Hepatocyte (in vitro differentiated cells): ENCODE measurements around the gene SLC9A3. TPM values are rescaled to one million over a fixed set of nuclear protein-coding genes. Genes with fewer than 3 reads are reported as not detected.
A peak's percentile ranks its signal among the peaks of the same experiment; 100 is the strongest.

Experiments used
- DNase-seq: peaks from one replicate; pipeline ENCODE4 v3.0.0-alpha.2; 2016; ENCODE audit warnings: low spot score
- H2AFZ ChIP-seq: fragments of 200-600 bp; sonication (generic); 2 replicates; pipeline ENCODE4 v1.6.0; 2016; ENCODE audit warnings: antibody characterized with exemption, mild to moderate bottlenecking
- H3K27ac ChIP-seq: fragments of 200-600 bp; sonication (generic); 2 replicates; pipeline ENCODE4 v1.5.1; 2016; ENCODE audit warnings: mild to moderate bottlenecking
- H3K27me3 ChIP-seq: fragments of 200-600 bp; sonication (generic); 2 replicates; pipeline ENCODE4 v1.6.1; 2016
- H3K36me3 ChIP-seq: fragments of 200-600 bp; sonication (generic); replicated peaks from 2 replicates; pipeline ENCODE4 v1.5.1; 2016; ENCODE audit warnings: low read depth; ENCODE audit not compliant: insufficient read depth
- H3K4me1 ChIP-seq: fragments of 200-600 bp; sonication (generic); 2 replicates; pipeline ENCODE4 v1.5.1; 2016; ENCODE audit warnings: mild to moderate bottlenecking, moderate library complexity; ENCODE audit not compliant: insufficient read depth
- H3K4me2 ChIP-seq: fragments of 200-600 bp; sonication (generic); 2 replicates; pipeline ENCODE4 v1.6.0; 2016
- H3K4me3 ChIP-seq: fragments of 200-600 bp; sonication (generic); 2 replicates; pipeline ENCODE4 v1.5.1; 2016; ENCODE audit warnings: mild to moderate bottlenecking
- H3K79me2 ChIP-seq: fragments of 200-600 bp; sonication (generic); 2 replicates; pipeline ENCODE4 v1.6.0; 2017; ENCODE audit warnings: mild to moderate bottlenecking
- H3K9me2 ChIP-seq: fragments of 200-600 bp; sonication (generic); replicated peaks from 2 replicates; pipeline ENCODE4 v1.6.0; 2017; ENCODE audit warnings: mild to moderate bottlenecking; ENCODE audit not compliant: insufficient read depth
- H3K9me3 ChIP-seq: fragments of 200-600 bp; sonication (generic); 2 replicates; pipeline ENCODE4 v1.5.1; 2016; ENCODE audit warnings: low read depth, mild to moderate bottlenecking
- H4K20me1 ChIP-seq: fragments of 200-600 bp; sonication (generic); 2 replicates; pipeline ENCODE4 v1.6.0; 2016; ENCODE audit warnings: mild to moderate bottlenecking; ENCODE audit not compliant: insufficient read depth, poor library complexity, severe bottlenecking
- EZH2 ChIP-seq: fragments of 200-600 bp; sonication (generic); IDR thresholded peaks from 2 replicates; pipeline ENCODE4 v1.6.1; 2016; ENCODE audit warnings: antibody characterized with exemption, mild to moderate bottlenecking, borderline replicate concordance
- EZH2phosphoT487 ChIP-seq: fragments of 200-600 bp; sonication (generic); IDR thresholded peaks from one replicate; pipeline ENCODE4 v1.6.1; 2018; ENCODE audit warnings: antibody characterized with exemption, mild to moderate bottlenecking, low read depth, moderate library complexity; ENCODE audit not compliant: unreplicated experiment, severe bottlenecking
- WGBS: methylation state at CpG from one replicate; pipeline ENCODE4 v1.1.6; 2016; ENCODE audit warnings: low lambda C conversion rate; ENCODE audit errors: missing lambda C conversion rate; 5-methylcytosine and 5-hydroxymethylcytosine counted together
- polyA plus RNA-seq: library from polyadenylated mRNA; unstranded; fragments of >200 nt; fragmentation: Nextera tagmentation; extraction: Ambion mirVana; gene quantifications from 2 replicates; pipeline ENCODE4 v1.2.1, GENCODE V29; 2016
- total RNA-seq: library from RNA; depleted of rRNA; stranded (reverse); fragments of >200 nt; gene quantifications from 2 replicates; pipeline ENCODE4 v1.2.3, GENCODE V29; 2014
- TF ChIP-seq, protein P1 (sequence below): fragments of 200-600 bp; sonication (generic); IDR thresholded peaks from 2 replicates; pipeline ENCODE4 v1.5.1; 2016; ENCODE audit warnings: antibody characterized with exemption, mild to moderate bottlenecking; ENCODE audit not compliant: poor library complexity

SLC9A3 gene
- total and polyA plus RNA-seq, 2 experiments from 2014 or later = 4.8 to 7.4 TPM

GRCh38 chr5:521680-522079 lies 2.6 kb downstream of the SLC9A3 start:
- DNase-seq = no peak
- Histone ChIP-seq H2AFZ (no peak overlapping the region), H4K20me1 (no peaks in the 10 kb centered on the region), H3K9me2 (no peaks in the 10 kb centered on the region), H3K4me1 (peaks cover 23% of the 10 kb centered on the region), H3K27ac (peak overlapping the region; percentile 52), H3K36me3 (no peaks in the 10 kb centered on the region), H3K9me3 (no peaks in the 10 kb centered on the region), H3K4me2 (peak overlapping the region; percentile 95), H3K4me3 (no peak overlapping the region), H3K27me3 (peaks cover 41% of the 10 kb centered on the region), H3K79me2 (no peaks in the 10 kb centered on the region)
- TF ChIP-seq EZH2phosphoT487 (no peak), EZH2 (no peak)
- TF ChIP-seq, protein P1, sequence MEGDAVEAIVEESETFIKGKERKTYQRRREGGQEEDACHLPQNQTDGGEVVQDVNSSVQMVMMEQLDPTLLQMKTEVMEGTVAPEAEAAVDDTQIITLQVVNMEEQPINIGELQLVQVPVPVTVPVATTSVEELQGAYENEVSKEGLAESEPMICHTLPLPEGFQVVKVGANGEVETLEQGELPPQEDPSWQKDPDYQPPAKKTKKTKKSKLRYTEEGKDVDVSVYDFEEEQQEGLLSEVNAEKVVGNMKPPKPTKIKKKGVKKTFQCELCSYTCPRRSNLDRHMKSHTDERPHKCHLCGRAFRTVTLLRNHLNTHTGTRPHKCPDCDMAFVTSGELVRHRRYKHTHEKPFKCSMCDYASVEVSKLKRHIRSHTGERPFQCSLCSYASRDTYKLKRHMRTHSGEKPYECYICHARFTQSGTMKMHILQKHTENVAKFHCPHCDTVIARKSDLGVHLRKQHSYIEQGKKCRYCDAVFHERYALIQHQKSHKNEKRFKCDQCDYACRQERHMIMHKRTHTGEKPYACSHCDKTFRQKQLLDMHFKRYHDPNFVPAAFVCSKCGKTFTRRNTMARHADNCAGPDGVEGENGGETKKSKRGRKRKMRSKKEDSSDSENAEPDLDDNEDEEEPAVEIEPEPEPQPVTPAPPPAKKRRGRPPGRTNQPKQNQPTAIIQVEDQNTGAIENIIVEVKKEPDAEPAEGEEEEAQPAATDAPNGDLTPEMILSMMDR = no peak
- 57% methylated on average over 9 of the region's 9 CpGs for WGBS

DNA sequence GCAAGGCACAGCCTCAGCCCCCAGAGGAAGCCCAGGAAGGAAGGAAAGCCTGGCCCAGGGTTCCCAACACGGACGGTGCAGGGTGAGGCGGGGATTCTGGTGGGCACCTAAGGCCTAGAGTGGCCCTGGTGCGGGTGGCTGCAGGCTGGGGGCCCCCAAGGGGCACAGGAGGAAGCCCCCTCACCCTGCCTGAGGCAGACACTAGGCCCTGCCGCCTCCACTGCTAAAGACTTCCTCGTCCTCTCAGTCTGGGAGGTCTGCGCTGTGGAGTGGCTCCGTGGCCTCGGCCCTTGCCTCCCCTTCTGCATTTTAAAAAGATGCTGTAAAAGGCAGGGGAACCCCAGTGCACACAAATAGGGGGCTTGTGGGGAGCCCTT lies 3.4 kb downstream of the SLC9A3 start:
- peaks cover 32% of the 10 kb centered on the region for H3K27me3 ChIP-seq
- H3K4me3 ChIP-seq = no peak overlapping the region
- no peak overlapping the region for H2AFZ ChIP-seq
- DNase-seq = no peak
- H3K4me1 ChIP-seq = peaks cover 23% of the 10 kb centered on the region
- H3K9me3 ChIP-seq = no peaks in the 10 kb centered on the region
- H3K36me3 ChIP-seq = no peaks in the 10 kb centered on the region
- no peaks in the 10 kb centered on the region for H4K20me1 ChIP-seq
- no peaks in the 10 kb centered on the region for H3K9me2 ChIP-seq
- H3K4me2 ChIP-seq = no peak overlapping the region
- 93% methylated on average over 9 of the region's 9 CpGs for WGBS
- no peaks in the 10 kb centered on the region for H3K79me2 ChIP-seq
- peak overlapping the region; percentile 37 for H3K27ac ChIP-seq
- TF ChIP-seq EZH2 (no peak), EZH2phosphoT487 (no peak)
- TF ChIP-seq, protein P1 = no peak

DNA sequence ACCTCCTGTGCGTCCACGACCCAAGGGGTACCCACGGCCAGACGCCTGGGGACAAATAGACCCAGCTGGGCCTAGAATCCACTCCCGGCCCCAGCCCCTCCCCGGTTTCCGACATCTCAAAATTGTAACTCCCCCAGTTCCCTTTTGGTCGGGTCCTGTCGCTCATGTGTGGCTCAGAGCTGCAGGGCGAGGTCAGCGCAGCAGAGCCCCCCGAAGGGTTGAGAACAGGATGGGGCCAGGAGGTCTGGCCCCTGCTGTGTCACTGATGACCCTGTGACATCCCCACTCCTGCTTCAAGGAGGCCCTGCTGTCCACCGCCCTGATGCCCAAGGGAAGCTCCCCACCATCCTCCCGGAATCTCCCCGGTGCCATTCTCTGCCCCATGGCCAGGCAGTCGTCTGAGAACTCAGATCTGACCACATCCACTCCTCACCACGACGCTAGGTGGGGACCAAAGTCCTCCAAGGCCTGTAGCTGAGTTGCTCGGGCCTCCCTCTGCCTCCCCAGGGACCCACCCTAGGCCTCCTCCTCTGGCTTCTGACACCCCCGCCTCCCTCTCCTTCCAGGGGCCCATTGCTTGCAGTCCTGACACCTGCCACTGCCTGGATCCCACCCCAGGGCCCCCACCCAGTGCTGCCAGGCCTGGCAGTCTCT lies 3.9 kb downstream of the SLC9A3 start:
- H3K4me3 ChIP-seq = no peak overlapping the region
- no peak for TF ChIP-seq EZH2
- TF ChIP-seq, protein P1 = no peak
- TF ChIP-seq EZH2phosphoT487 = no peak
- H2AFZ ChIP-seq = no peak overlapping the region
- 97% methylated on average over 15 of the region's 20 CpGs for WGBS
- H3K9me2 ChIP-seq = no peaks in the 10 kb centered on the region
- H3K79me2 ChIP-seq = no peaks in the 10 kb centered on the region
- H4K20me1 ChIP-seq = no peaks in the 10 kb centered on the region
- DNase-seq = no peak
- H3K27ac ChIP-seq = peak overlapping the region; percentile 37
- H3K27me3 ChIP-seq = peaks cover 27% of the 10 kb centered on the region
- H3K9me3 ChIP-seq = no peaks in the 10 kb centered on the region
- H3K4me2 ChIP-seq = no peak overlapping the region
- H3K4me1 ChIP-seq = peaks cover 23% of the 10 kb centered on the region
- no peaks in the 10 kb centered on the region for H3K36me3 ChIP-seq

- H3K4me1 ChIP-seq = peaks cover 37% of the 10 kb centered on the region
- H4K20me1 ChIP-seq = no peaks in the 10 kb centered on the region
- H3K27me3 ChIP-seq = peaks cover 15% of the 10 kb centered on the region
- TF ChIP-seq EZH2phosphoT487 (no peak), EZH2 (no peak)
- TF ChIP-seq, protein P1 = no peak
- H3K79me2 ChIP-seq = no peaks in the 10 kb centered on the region
- H3K4me3 ChIP-seq = no peak overlapping the region
- no peak overlapping the region for H2AFZ ChIP-seq
- H3K9me2 ChIP-seq = no peaks in the 10 kb centered on the region
- peak; percentile 76 for DNase-seq
- H3K27ac ChIP-seq = peak overlapping the region; percentile 85
- WGBS = 59% methylated on average over 10 of the region's 10 CpGs
- H3K4me2 ChIP-seq = no peak overlapping the region
- H3K9me3 ChIP-seq = no peaks in the 10 kb centered on the region
- no peaks in the 10 kb centered on the region for H3K36me3 ChIP-seq
These were observed 5.5 kb downstream of the SLC9A3 start for GRCh38 chr5:518721-519120.
